HUES6 (cell line): ENCODE data around the gene NKAIN2.

Source experiments
- H3K27ac ChIP-seq: 2 replicates; pipeline ENCODE4 v1.7.0; 2013; ENCODE audit warnings: low read depth, mild to moderate bottlenecking, low read length, inconsistent platforms
- H3K27me3 ChIP-seq: 2 replicates; pipeline ENCODE4 v1.6.1; 2013; ENCODE audit warnings: low read length; ENCODE audit not compliant: control insufficient read depth, insufficient read depth
- H3K36me3 ChIP-seq: 2 replicates; pipeline ENCODE4 v1.6.1; 2013; ENCODE audit warnings: low read length; ENCODE audit not compliant: control insufficient read depth, insufficient read depth
- H3K4me1 ChIP-seq: 2 replicates; pipeline ENCODE4 v1.6.1; 2013; ENCODE audit warnings: low read length; ENCODE audit not compliant: control insufficient read depth, insufficient read depth
- H3K4me3 ChIP-seq: 2 replicates; pipeline ENCODE4 v1.5.1; 2013; ENCODE audit warnings: low read depth, low read length
- H3K9ac ChIP-seq: one replicate; pipeline ENCODE4 v1.6.1; 2013; ENCODE audit warnings: mild to moderate bottlenecking, low read length
- H3K9me3 ChIP-seq: 2 replicates; pipeline ENCODE4 v1.6.1; 2013; ENCODE audit warnings: low read depth, low read length; ENCODE audit not compliant: control insufficient read depth, insufficient read depth

NKAIN2 gene

GRCh38 chr6:123803504-123804013 is at the start of gene NKAIN2:
Gene NKAIN2 (plus strand): TSS chr6:123803865.
- H3K4me1 ChIP-seq: peaks cover 3% of the 10 kb centered on the region
- no peaks in the 10 kb centered on the region for H3K36me3 ChIP-seq
- no peak within 1 kb of the TSS for H3K27ac ChIP-seq
- peaks cover 68% of the 10 kb centered on the region for H3K27me3 ChIP-seq
- no peaks in the 10 kb centered on the region for H3K9me3 ChIP-seq
- peak within 1 kb of the TSS; percentile 56 for H3K9ac ChIP-seq
- peak within 1 kb of the TSS; percentile 85 for H3K4me3 ChIP-seq

DNA sequence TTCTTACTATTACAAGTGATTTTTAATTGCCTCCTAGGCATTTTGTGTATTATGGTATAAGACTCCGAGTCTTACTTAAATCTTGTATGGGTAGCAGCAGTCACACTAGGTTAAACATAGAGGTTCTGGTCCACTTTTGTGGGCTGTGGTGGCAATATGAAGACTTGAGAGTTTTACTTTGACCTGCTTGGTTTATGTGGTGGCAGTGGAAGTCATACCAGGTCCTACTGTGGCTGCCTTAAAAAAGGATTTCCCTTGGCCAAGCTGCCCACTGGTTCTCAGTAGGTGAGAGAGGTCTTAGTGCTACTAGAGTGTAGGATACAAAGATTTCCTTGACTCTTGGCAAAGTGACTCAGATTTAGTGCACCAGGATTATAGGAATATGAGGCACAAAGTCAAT is 44.2 kb upstream of the NKAIN2 start:
- no peaks in the 10 kb centered on the region for H3K27me3 ChIP-seq
- no peak overlapping the region for H3K27ac ChIP-seq
- no peaks in the 10 kb centered on the region for H3K9me3 ChIP-seq
- H3K4me1 ChIP-seq: no peaks in the 10 kb centered on the region
- H3K9ac ChIP-seq: no peak overlapping the region
- no peak overlapping the region for H3K4me3 ChIP-seq
- H3K36me3 ChIP-seq: no peaks in the 10 kb centered on the region

- no peak overlapping the region for H3K27ac ChIP-seq
- H3K4me1 ChIP-seq: peaks cover 16% of the 10 kb centered on the region
- no peaks in the 10 kb centered on the region for H3K36me3 ChIP-seq
- no peaks in the 10 kb centered on the region for H3K27me3 ChIP-seq
- no peak overlapping the region for H3K4me3 ChIP-seq
- H3K9ac ChIP-seq: no peak overlapping the region
- H3K9me3 ChIP-seq: no peaks in the 10 kb centered on the region
Observed at GRCh38 chr6:123763904-123764303, 39.8 kb upstream of the NKAIN2 start.

DNA sequence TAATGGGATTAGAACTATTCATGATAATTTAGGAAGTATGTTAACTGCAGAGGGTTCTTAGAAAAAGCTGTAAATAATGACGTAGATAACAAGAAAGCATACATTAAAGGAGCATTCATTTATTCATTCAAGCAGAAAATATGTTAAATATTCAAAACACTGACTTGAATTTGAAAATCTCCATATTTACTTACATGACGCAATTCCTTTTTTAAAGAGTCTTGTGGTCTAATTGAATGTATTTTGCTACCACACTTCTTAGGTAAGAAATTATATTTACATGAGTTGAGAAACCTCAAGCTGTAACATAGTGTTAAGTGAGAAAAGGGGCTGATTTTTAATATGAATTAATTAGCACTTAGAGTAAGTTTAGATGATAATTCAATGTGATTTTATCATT is 38.9 kb upstream of the NKAIN2 start:
- Histone ChIP-seq H3K27me3 (no peaks in the 10 kb centered on the region), H3K4me1 (peaks cover 23% of the 10 kb centered on the region), H3K9me3 (no peaks in the 10 kb centered on the region), H3K4me3 (no peak overlapping the region), H3K9ac (no peak overlapping the region), H3K36me3 (no peaks in the 10 kb centered on the region), H3K27ac (no peak overlapping the region)

GRCh38 chr6:123768921-123769320 is 34.7 kb upstream of the NKAIN2 start:
- H3K4me3 ChIP-seq: peak overlapping the region; percentile 4; the same call in 1 of the 2 replicates
- peaks cover 38% of the 10 kb centered on the region for H3K4me1 ChIP-seq
- H3K36me3 ChIP-seq: no peaks in the 10 kb centered on the region
- no peaks in the 10 kb centered on the region for H3K27me3 ChIP-seq
- H3K27ac ChIP-seq: peak overlapping the region; percentile 89
- no peak overlapping the region for H3K9ac ChIP-seq
- no peaks in the 10 kb centered on the region for H3K9me3 ChIP-seq

DNA sequence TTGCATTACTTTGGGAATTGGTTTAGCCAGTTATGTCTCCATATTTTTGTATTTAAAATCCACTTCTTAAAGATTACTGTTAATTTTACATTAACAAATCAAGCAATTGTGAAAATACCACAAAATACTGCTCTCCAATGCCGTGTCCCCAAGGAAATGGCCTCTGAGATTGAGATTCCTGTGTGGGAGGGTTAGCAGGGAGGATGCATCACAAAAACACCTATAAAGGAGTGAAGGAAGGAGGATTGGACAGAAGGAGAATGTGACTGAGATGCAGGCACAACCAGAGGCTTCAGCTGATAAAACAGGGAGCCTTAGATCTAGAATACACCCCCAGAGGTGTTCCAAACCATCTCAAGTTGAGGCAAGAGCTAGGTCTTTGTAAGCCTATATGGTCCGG is 34.2 kb upstream of the NKAIN2 start:
- no peak overlapping the region for H3K9ac ChIP-seq
- H3K27me3 ChIP-seq: no peaks in the 10 kb centered on the region
- peak overlapping the region; percentile 89 for H3K27ac ChIP-seq
- H3K36me3 ChIP-seq: no peaks in the 10 kb centered on the region
- H3K4me3 ChIP-seq: 0 out of 2 replicates have a peak overlapping the region, but pooled peaks have one; percentile 12
- no peaks in the 10 kb centered on the region for H3K9me3 ChIP-seq
- peaks cover 38% of the 10 kb centered on the region for H3K4me1 ChIP-seq

- H3K9me3 ChIP-seq: no peaks in the 10 kb centered on the region
- peak overlapping the region; percentile 89; the same call in 1 of the 2 replicates for H3K27ac ChIP-seq
- H3K4me3 ChIP-seq: no peak overlapping the region
- H3K36me3 ChIP-seq: no peaks in the 10 kb centered on the region
- peaks cover 38% of the 10 kb centered on the region for H3K4me1 ChIP-seq
- H3K9ac ChIP-seq: no peak overlapping the region
- no peaks in the 10 kb centered on the region for H3K27me3 ChIP-seq
Observed at GRCh38 chr6:123770247-123770949, 33.3 kb upstream of the NKAIN2 start.

- Histone ChIP-seq H3K9me3 (no peaks in the 10 kb centered on the region), H3K36me3 (no peaks in the 10 kb centered on the region), H3K4me1 (peaks cover 38% of the 10 kb centered on the region), H3K9ac (no peak overlapping the region), H3K27me3 (no peaks in the 10 kb centered on the region), H3K4me3 (no peak overlapping the region), H3K27ac (no peak overlapping the region)
Observed at GRCh38 chr6:123771126-123771525, 32.5 kb upstream of the NKAIN2 start.

GRCh38 chr6:123777563-123777962 is 26.1 kb upstream of the NKAIN2 start:
- Histone ChIP-seq H3K4me1 (no peaks in the 10 kb centered on the region), H3K36me3 (no peaks in the 10 kb centered on the region)

GRCh38 chr6:123780021-123780420 is 23.6 kb upstream of the NKAIN2 start:
- no peak overlapping the region for H3K27ac ChIP-seq

More at GRCh38 chr6:123777563-123777962, 26.1 kb upstream of the NKAIN2 start:
- no peaks in the 10 kb centered on the region for H3K27me3 ChIP-seq
- no peak overlapping the region for H3K9ac ChIP-seq
- no peak overlapping the region for H3K27ac ChIP-seq
- no peak overlapping the region for H3K4me3 ChIP-seq
- H3K9me3 ChIP-seq: no peaks in the 10 kb centered on the region

DNA sequence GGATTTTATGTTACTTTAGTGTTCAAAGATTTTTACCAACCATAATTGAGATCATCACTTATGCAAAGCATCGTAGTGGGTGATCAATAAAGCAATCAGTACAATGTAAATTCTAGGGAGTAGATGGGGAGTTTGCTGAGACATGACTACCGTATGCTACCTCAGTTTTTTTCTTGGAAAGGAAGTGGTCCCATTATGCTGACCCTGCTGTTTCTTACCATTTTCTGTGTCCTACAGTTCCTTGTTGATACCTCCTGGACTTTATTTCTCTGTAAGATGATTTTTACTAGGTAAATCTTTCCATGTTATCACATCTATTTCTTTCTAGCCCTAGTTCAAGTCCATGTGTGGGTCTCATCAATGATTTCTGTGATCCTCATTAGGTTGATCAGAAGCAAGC is 19.3 kb upstream of the NKAIN2 start:
- Histone ChIP-seq H3K4me3 (no peak overlapping the region), H3K4me1 (no peaks in the 10 kb centered on the region), H3K9me3 (no peaks in the 10 kb centered on the region), H3K9ac (no peak overlapping the region), H3K36me3 (no peaks in the 10 kb centered on the region), H3K27ac (no peak overlapping the region), H3K27me3 (no peaks in the 10 kb centered on the region)

More at GRCh38 chr6:123780021-123780420, 23.6 kb upstream of the NKAIN2 start:
- Histone ChIP-seq H3K36me3 (no peaks in the 10 kb centered on the region), H3K4me3 (no peak overlapping the region), H3K27me3 (no peaks in the 10 kb centered on the region), H3K9ac (no peak overlapping the region), H3K9me3 (no peaks in the 10 kb centered on the region), H3K4me1 (no peaks in the 10 kb centered on the region)
